GM19463 (cell line): ENCODE measurements around the gene TPRG1L.

ENCODE experiments used
- ATAC-seq: cut with Tn5 transposase; IDR thresholded peaks from one replicate; pipeline ENCODE4 v1.9.1; 2021; ENCODE audit warnings: mild to moderate bottlenecking, moderate library complexity; ENCODE audit not compliant: unreplicated experiment

The TPRG1L gene

GRCh38 chr1:3593334-3593733 is 31.5 kb upstream of the TPRG1L start:
- no peak for ATAC-seq

GRCh38 chr1:3593745-3594144 is 31.1 kb upstream of the TPRG1L start:
- no peak for ATAC-seq

- ATAC-seq = no peak
Observed at GRCh38 chr1:3594706-3595377, 30.0 kb upstream of the TPRG1L start.

GRCh38 chr1:3595949-3596348 is 28.9 kb upstream of the TPRG1L start:
- ATAC-seq = no peak

- no peak for ATAC-seq
Observed at GRCh38 chr1:3596663-3597598, 27.9 kb upstream of the TPRG1L start.

GRCh38 chr1:3597599-3597964 is 27.2 kb upstream of the TPRG1L start:
- no peak for ATAC-seq

GRCh38 chr1:3598051-3598491 is 26.7 kb upstream of the TPRG1L start:
- ATAC-seq = no peak

- no peak for ATAC-seq
Observed at GRCh38 chr1:3598522-3599285, 26.1 kb upstream of the TPRG1L start.

GRCh38 chr1:3599286-3599811 is 25.5 kb upstream of the TPRG1L start:
- ATAC-seq = no peak

GRCh38 chr1:3599816-3600215 is 25.0 kb upstream of the TPRG1L start:
- ATAC-seq = no peak

GRCh38 chr1:3600354-3600753 is 24.5 kb upstream of the TPRG1L start:
- ATAC-seq = no peak

- ATAC-seq = no peak
Observed at GRCh38 chr1:3601743-3602142, 23.1 kb upstream of the TPRG1L start.

GRCh38 chr1:3602375-3602774 is 22.4 kb upstream of the TPRG1L start:
- ATAC-seq = no peak

- ATAC-seq = no peak
Observed at GRCh38 chr1:3603156-3603555, 21.7 kb upstream of the TPRG1L start.

- no peak for ATAC-seq
Observed at GRCh38 chr1:3603571-3604467, 21.0 kb upstream of the TPRG1L start.

GRCh38 chr1:3604468-3604974 is 20.3 kb upstream of the TPRG1L start:
- no peak for ATAC-seq

- no peak for ATAC-seq
Observed at GRCh38 chr1:3604997-3605823, 19.6 kb upstream of the TPRG1L start.

GRCh38 chr1:3606779-3607702 is 17.8 kb upstream of the TPRG1L start:
- no peak for ATAC-seq
